SH-SY5Y (cell line): ENCODE data around the gene CORO2B.

ENCODE experiments used
- GATA2 ChIP-seq: IDR thresholded peaks from 2 replicates; pipeline ENCODE4 v1.6.1; 2011; ENCODE audit warnings: mild to moderate bottlenecking, low read depth, low read length
- GATA3 ChIP-seq: IDR thresholded peaks from 2 replicates; pipeline ENCODE4 v1.6.1; 2011; ENCODE audit warnings: low read depth, mild to moderate bottlenecking, low read length, moderate library complexity

DNA sequence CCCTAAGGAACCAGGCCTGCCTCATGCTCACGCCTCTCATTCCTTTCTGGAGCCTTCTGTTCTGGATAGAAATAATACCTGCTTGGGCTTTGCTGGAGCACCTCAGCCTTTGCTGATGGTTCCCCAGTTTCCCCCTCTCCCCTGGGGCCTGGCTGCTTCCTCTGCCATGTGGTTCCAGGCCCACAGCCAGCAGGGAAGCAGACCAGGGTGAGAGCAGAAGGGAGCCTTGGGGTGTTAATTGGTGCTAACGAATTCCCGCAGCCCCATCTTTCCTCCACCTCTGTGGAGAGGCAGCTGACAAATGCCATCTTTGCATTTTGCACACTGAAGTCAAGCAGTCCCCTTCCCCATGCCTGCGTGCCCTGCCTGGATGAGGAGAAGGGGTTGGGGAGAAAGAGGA, 13.1 kb upstream of the CORO2B start:
- TF ChIP-seq GATA3 (no peak), GATA2 (no peak)
